Fibroblast of skin of right quadriceps (primary cell): Measurements from ENCODE around the gene CCNE1.

Experiments
- DNase-seq: peaks from one replicate; pipeline ENCODE4 v3.0.0-alpha.2; 2013

CCNE1 gene

GRCh38 chr19:29811125-29812079 is at the start of gene CCNE1:
TSS of gene CCNE1 (plus strand) at chr19:29811991. CDS start at chr19:29812556, 565 bp downstream.
- DNase-seq: peak; percentile 89

GRCh38 chr19:29763196-29763595 is 48.6 kb upstream of the CCNE1 start:
- DNase-seq: no peak

- no peak for DNase-seq
Observed at GRCh38 chr19:29764361-29764760, 47.4 kb upstream of the CCNE1 start.

GRCh38 chr19:29766100-29766499 is 45.7 kb upstream of the CCNE1 start:
- DNase-seq: no peak

GRCh38 chr19:29767039-29767735 is 44.6 kb upstream of the CCNE1 start:
- no peak for DNase-seq

GRCh38 chr19:29768166-29768565 is 43.6 kb upstream of the CCNE1 start:
- DNase-seq: no peak

- no peak for DNase-seq
Observed at GRCh38 chr19:29769997-29770396, 41.8 kb upstream of the CCNE1 start.

GRCh38 chr19:29770648-29771047 is 41.1 kb upstream of the CCNE1 start:
- DNase-seq: no peak

GRCh38 chr19:29771708-29772414 is 39.9 kb upstream of the CCNE1 start:
- peak; percentile 45 for DNase-seq

- DNase-seq: no peak
Observed at GRCh38 chr19:29772696-29773095, 39.1 kb upstream of the CCNE1 start.

GRCh38 chr19:29773141-29773540 is 38.6 kb upstream of the CCNE1 start:
- no peak for DNase-seq

GRCh38 chr19:29774126-29774525 is 37.7 kb upstream of the CCNE1 start:
- no peak for DNase-seq

- DNase-seq: no peak
Observed at GRCh38 chr19:29777781-29778309, 33.9 kb upstream of the CCNE1 start.

GRCh38 chr19:29779921-29780320 is 31.9 kb upstream of the CCNE1 start:
- no peak for DNase-seq

GRCh38 chr19:29781386-29782259 is 30.2 kb upstream of the CCNE1 start:
- no peak for DNase-seq

GRCh38 chr19:29782260-29782580 is 29.6 kb upstream of the CCNE1 start:
- no peak for DNase-seq

- DNase-seq: no peak
Observed at GRCh38 chr19:29783627-29784190, 28.1 kb upstream of the CCNE1 start.

GRCh38 chr19:29784598-29785223 is 27.1 kb upstream of the CCNE1 start:
- DNase-seq: no peak

- no peak for DNase-seq
Observed at GRCh38 chr19:29785360-29785759, 26.4 kb upstream of the CCNE1 start.

- no peak for DNase-seq
Observed at GRCh38 chr19:29785955-29786589, 25.7 kb upstream of the CCNE1 start.

- DNase-seq: no peak
Observed at GRCh38 chr19:29787281-29787680, 24.5 kb upstream of the CCNE1 start.
